ENCODE data around the gene PRSS57. TPM values are rescaled to one million over a fixed set of nuclear protein-coding genes. Genes with fewer than 3 reads are reported as not detected.
A peak's percentile ranks its signal among the peaks of the same experiment; 100 is the strongest.

PRSS57 gene
- total RNA-seq, 1 experiment from 2014 or later = not detected

DNA sequence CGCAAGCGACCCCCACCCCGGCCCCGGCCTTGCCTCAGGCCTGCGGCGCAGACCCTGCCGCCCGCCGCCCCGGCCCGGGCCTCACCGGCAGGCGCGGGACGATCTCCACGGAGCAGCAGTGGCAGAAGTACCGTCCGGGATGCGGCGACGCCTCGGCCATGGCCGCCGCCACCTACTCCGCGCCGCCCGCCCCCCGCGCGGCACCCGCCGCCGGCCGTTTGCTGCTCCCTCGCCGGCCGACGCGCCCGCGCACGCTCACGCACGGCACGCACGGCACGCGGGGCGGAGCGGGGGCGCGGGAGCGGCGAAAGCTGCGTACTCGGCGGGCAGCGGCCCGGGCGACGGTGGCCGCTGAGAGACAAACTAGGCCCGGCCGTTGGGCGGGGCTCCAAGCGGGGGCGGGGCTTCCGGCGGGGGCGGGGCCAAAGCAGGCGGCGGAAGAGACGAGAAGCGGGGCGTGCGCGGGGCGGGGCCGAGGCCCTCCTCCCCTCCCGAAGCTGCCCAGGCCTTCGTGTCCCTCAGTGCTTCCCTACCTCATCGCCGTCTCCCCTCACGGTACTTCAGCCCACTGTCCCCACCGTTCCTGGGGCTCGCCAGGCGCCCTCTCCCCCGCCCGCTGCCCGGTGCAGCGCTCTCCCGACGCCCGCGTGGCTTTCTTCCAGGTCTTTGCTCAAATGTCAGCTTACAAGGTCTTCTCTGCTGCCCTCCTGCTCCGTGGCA lies 32.1 kb downstream of the PRSS57 start, which contains the start of gene RNF126:
Gene RNF126, minus strand, starts transcription at position 253 of the 720 bp plus-strand sequence. Its CDS starts 93 bp downstream, at position 160.
- peaks cover 44% of the 10 kb centered on the region for H3K36me3 ChIP-seq
- peaks cover 3% of the 10 kb centered on the region; the same call in 1 of the 2 replicates for H3K9me3 ChIP-seq (replicated peaks)
- peak within 1 kb of the TSS; percentile 100 for H3K4me3 ChIP-seq
- H3K27me3 ChIP-seq (replicated peaks) = no peaks in the 10 kb centered on the region
- peak; percentile 83 to 91 for DNase-seq (ENCODE audit: low read depth in 1 of 2, low spot score in 2 of 2)
- peak within 1 kb of the TSS; percentile 81 for H3K27ac ChIP-seq
- peaks cover 31% of the 10 kb centered on the region for H3K4me1 ChIP-seq (replicated peaks)

DNA sequence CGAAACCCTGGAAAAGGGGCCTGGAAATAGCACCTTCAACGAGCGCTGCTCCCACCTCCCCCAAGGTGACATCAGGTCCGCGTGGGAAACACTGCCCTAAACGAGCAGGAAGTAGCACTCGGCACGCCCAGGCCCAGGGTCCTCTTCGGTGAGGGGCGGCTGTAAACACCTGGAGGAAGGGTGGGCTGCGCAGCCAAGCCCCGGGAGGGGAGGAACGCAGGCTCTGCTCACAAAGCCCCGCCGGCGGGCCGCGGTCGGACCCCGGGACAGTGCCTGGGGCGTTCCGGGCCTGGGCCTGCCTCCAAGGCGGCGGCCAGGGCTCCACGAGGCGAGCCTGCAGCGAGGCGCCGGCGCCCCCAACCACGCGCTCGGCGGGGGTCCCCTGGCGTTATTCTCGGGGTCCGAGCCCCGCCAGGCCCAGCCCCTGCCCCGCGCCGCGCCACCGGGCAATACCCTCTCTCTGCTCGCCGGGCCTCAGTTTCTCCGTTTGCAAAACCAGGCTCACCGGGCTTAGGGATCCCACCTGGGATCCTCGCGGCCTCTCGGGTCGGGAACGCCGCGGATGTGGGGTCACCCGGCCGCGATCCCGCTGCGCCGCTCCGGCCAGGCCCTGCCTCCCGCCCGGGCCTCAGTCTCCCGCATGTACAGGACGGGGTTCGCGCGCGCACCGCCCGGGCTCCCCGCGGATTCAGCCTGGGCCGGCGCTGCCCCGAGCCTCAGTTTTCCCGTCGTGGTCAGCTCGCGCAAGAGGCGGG lies 32.9 kb downstream of the PRSS57 start:
- DNase-seq (ENCODE audit: low read depth in 1 of 2, low spot score in 2 of 2) = peak in 1 of 2 experiments; percentile 47
- H3K36me3 ChIP-seq = peaks cover 49% of the 10 kb centered on the region
- peaks cover 3% of the 10 kb centered on the region; the same call in 1 of the 2 replicates for H3K9me3 ChIP-seq (replicated peaks)
- H3K4me1 ChIP-seq (replicated peaks) = peaks cover 31% of the 10 kb centered on the region
- H3K27me3 ChIP-seq (replicated peaks) = no peaks in the 10 kb centered on the region
- peak overlapping the region; percentile 100 for H3K4me3 ChIP-seq
- H3K27ac ChIP-seq = peak overlapping the region; percentile 81

DNA sequence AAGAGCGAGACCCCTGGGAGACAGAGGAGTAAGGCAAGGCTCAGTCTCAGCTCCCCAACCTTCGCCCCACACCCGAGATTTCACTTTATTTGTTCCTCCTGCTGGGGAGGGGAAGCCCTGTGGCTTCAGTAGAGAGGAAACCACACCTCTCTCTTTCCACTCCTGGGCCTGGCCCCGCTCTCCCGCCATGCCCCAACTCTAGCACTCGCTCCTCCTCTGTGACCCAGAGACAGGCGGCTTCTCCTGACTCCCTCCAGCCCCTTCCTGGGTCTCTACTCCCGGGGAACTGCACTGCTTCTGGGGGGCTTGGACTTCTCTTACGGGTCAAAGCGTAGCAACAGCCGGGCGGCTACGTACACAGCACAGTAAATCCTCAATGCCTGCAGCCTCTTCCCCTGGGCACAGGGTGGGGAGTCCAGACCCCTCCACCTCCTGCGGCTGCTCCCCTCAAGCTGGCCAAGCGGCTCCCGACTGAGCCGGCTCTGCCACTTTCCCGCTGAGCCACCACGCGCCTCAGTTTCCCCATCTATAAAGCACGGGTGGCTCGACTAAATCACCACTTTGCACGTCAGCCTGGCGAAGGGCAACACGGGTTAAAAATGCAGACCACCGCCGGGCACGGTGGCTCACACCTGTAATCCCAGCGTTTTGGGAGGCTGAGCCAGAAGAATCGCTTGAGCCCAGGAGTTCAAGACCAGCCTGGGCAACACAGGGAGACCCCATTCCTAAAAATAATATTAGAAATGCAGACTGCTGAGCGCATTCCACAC lies 33.6 kb downstream of the PRSS57 start:
- H3K9me3 ChIP-seq (replicated peaks) = peaks cover 3% of the 10 kb centered on the region; the same call in 1 of the 2 replicates
- peak overlapping the region; percentile 81 for H3K27ac ChIP-seq
- H3K27me3 ChIP-seq (replicated peaks) = no peaks in the 10 kb centered on the region
- peaks cover 56% of the 10 kb centered on the region for H3K36me3 ChIP-seq
- peaks cover 31% of the 10 kb centered on the region for H3K4me1 ChIP-seq (replicated peaks)
- no peak for DNase-seq (ENCODE audit: low read depth in 1 of 2, low spot score in 2 of 2)
- peak overlapping the region; percentile 100 for H3K4me3 ChIP-seq

DNA sequence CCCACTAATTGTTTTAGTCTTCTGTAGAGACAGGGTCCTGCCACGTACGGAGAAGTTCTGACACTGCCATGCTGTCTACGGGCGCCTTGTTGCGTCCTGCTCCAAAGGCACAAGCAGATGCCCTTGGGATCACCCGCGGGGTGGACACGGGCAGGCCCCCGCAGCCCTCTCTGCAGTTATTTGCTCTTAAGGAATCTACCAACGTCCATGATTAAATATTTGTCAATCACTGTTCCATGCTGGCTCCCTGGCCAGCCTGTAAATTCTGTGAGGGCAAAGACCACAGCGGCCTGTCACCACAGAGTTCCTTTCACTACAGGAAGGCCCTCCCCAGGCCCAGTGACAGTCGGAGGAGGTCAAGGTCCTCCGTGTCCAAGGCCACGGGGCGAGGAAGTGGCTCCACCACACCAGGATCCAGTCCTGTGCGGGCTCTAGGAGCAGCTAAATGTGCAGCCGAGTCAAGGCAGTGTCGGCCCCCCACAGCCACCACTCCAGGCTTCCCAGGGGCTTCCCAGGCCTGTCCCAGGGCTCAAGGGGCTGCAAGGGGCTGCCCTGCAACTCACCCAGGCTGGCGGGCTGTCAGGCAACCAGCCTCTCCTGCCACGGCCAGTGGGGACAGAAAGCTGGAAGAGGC lies 34.3 kb downstream of the PRSS57 start:
- peaks cover 3% of the 10 kb centered on the region; the same call in 1 of the 2 replicates for H3K9me3 ChIP-seq (replicated peaks)
- H3K27ac ChIP-seq = no peak overlapping the region
- DNase-seq (ENCODE audit: low read depth in 1 of 2, low spot score in 2 of 2) = no peak
- H3K27me3 ChIP-seq (replicated peaks) = no peaks in the 10 kb centered on the region
- H3K4me1 ChIP-seq (replicated peaks) = peaks cover 31% of the 10 kb centered on the region
- peak overlapping the region; percentile 100 for H3K4me3 ChIP-seq
- H3K36me3 ChIP-seq = peaks cover 59% of the 10 kb centered on the region

DNA sequence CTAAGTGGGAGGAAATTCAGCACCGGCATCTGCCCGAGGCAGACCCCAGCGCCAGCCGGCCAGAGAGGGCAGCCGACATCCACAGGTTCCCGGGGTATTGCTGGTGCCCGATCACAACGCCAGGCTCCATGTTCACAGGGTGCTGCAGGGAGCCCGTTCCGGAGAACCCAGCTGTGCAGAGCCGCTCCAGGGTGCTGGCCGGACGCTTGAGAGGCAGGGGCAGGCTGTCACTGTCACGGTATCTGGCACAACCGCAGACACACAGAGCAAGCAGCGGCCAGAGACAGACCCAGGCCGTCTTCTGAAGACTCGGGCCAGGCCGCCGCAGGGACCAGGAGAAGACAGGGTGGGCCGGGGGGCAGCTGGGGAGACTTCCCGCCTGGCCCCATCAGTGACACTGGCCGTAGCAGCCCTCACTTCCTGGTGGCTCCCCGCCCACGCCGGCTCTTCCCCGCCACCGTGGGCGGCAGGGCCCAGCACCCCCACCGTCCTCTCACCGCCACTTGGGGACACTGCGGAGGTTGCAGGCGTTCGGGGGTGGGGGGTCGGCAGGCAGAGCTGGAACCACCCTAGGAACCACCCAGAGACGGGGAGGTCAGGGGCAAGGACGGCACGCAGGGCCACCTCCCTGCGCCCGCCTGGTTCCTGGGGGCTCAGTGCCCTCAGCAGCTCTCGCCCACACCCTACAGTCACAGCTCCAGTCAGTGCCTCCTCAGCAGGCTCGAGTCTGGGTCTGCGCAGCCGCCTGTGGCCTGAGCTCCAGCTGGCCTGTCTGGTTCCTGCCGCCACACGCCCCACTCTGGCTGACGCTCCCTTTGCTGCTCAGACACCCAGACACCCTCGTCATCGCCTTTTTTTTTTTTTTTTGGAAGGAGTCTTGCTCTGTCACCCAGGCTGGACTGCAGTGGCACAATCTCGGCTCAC lies 36.1 kb downstream of the PRSS57 start:
- H3K27me3 ChIP-seq (replicated peaks) = no peaks in the 10 kb centered on the region
- peaks cover 71% of the 10 kb centered on the region for H3K36me3 ChIP-seq
- peaks cover 21% of the 10 kb centered on the region for H3K4me1 ChIP-seq (replicated peaks)
- no peak overlapping the region for H3K4me3 ChIP-seq
- DNase-seq (ENCODE audit: low read depth in 1 of 2, low spot score in 2 of 2) = no peak
- peaks cover 3% of the 10 kb centered on the region; the same call in 1 of the 2 replicates for H3K9me3 ChIP-seq (replicated peaks)
- no peak overlapping the region for H3K27ac ChIP-seq

DNA sequence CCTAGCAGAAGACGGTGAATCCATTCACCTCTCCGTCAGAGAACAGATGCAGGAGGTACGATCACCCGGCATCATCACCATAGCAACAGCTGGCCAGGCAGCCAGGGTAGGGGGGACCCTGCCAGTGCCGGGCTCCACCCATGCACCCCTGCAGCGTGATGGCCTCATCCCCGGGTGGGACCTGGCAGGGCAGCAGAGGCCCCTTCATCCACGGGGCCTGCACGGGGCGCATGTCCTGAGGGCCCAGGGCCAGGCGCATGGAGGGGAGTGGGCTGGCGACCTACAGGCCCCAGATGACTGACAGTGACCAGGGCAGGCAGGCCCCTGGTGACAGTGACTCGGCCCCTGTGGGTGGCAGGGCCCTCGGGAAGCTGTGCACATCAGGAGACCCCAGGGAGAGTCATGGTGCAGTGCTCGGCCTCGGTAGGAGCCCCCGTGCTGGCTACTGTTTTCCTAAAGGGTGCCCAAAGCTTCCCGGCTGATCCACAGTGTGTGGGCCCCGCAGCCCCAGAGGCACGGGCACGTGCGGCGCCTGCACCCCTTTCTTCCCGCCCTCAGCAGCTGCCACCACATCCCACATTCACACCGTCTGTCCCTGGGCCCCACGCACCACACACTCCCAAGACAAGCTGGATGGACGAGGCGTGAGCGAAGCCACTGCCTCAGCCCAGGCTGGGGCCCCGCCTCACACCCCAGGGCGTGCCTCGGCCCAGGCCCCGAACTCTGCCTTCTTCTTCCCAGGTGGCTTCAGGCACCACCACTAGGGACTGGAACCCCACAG lies 37.0 kb downstream of the PRSS57 start:
- H3K27me3 ChIP-seq (replicated peaks) = no peaks in the 10 kb centered on the region
- H3K36me3 ChIP-seq = peaks cover 81% of the 10 kb centered on the region
- H3K4me3 ChIP-seq = no peak overlapping the region
- no peak overlapping the region for H3K27ac ChIP-seq
- H3K4me1 ChIP-seq (replicated peaks) = peaks cover 13% of the 10 kb centered on the region
- H3K9me3 ChIP-seq (replicated peaks) = peaks cover 3% of the 10 kb centered on the region; the same call in 1 of the 2 replicates
- no peak for DNase-seq (ENCODE audit: low read depth in 1 of 2, low spot score in 2 of 2)

DNA sequence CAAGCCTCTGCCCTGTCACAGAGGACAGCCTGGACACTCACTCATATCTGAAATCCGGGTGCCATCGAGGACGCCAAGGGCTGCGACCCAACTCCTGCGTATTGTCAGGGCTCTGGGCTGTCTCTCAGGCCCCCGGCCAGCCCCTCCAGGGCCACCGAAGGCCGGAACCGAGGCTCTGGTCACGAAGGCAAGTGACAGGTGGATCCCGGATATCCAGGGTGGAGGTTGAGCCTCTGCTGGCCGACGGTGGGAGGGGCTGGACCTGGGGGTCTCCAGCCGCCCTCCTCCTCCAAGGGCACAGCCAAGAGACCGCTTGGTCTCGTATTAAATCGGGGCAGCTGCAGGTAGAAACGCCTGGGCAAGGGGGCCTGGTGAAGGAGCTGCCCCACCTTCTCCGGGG lies 37.6 kb downstream of the PRSS57 start:
- no peaks in the 10 kb centered on the region for H3K27me3 ChIP-seq (replicated peaks)
- no peaks in the 10 kb centered on the region for H3K9me3 ChIP-seq (replicated peaks)
- H3K4me3 ChIP-seq = no peak overlapping the region
- peaks cover 83% of the 10 kb centered on the region for H3K36me3 ChIP-seq
- no peak overlapping the region for H3K27ac ChIP-seq
- peaks cover 13% of the 10 kb centered on the region for H3K4me1 ChIP-seq (replicated peaks)
- no peak for DNase-seq (ENCODE audit: low read depth in 1 of 2, low spot score in 2 of 2)

DNA sequence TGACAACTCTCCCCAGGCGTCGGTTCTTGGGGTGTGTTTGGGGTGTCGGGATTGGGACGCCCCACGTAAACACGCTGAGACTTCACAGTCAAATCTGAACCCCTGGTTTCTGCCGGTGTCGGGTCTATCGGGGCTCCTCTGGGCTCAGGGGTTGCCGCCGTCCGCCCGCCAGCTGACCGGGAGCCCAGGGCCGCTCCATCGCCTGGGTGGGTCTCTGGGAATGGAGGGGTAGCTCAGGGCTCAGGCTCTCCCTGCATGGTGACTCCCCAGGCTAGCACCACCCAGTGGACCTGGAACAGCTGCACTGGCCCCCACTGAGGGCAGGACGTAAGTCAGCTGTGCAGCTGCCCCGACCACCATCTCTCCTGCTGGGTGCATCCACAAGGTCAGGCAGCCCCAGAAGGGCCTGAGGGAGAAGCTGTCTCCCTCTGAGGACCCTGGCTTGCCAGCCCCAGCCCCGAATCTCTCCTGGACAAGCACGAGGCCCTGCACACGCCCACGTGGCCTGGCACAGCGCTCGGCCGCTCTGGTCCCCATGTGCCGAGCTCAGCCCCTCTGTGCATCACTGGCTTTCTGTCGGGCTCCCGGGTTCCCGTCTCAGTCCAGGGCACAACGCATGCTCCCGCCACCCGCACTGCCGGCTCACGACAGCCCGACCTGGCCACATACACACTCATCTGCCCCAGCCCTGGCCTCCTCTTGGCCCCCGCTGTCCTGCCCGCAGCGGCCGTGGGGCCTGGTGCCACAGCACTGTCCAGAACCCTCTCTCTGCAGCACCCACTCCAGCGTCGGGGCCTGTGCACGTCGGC lies 38.3 kb downstream of the PRSS57 start:
- H3K4me1 ChIP-seq (replicated peaks) = peaks cover 13% of the 10 kb centered on the region
- H3K9me3 ChIP-seq (replicated peaks) = no peaks in the 10 kb centered on the region
- H3K27me3 ChIP-seq (replicated peaks) = no peaks in the 10 kb centered on the region
- no peak for DNase-seq (ENCODE audit: low read depth in 1 of 2, low spot score in 2 of 2)
- H3K36me3 ChIP-seq = peaks cover 83% of the 10 kb centered on the region
- H3K4me3 ChIP-seq = no peak overlapping the region
- no peak overlapping the region for H3K27ac ChIP-seq

DNA sequence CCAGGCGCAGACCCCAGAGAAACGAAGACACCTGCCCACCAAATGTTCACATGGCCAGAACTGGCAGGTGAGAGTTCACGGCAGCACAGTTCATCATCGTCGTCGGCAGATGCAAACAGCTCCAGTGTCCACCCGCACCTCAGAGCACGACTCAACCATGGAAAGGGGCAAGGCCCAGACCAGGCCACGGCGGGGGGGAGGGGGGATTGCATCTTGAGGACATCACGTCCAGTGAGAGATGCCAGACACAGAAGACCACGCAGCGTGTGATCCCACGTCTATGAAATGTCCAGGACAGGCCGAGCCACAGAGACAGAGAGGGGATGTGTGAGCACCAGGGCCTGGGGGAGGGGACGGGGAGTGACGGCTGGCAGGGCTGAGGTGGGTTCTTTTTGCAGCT lies 39.6 kb downstream of the PRSS57 start:
- H3K27me3 ChIP-seq (replicated peaks) = no peaks in the 10 kb centered on the region
- DNase-seq (ENCODE audit: low read depth in 1 of 2, low spot score in 2 of 2) = no peak
- no peak overlapping the region for H3K4me3 ChIP-seq
- no peaks in the 10 kb centered on the region for H3K9me3 ChIP-seq (replicated peaks)
- H3K4me1 ChIP-seq (replicated peaks) = peaks cover under 1% of the 10 kb centered on the region
- peaks cover 84% of the 10 kb centered on the region for H3K36me3 ChIP-seq
- H3K27ac ChIP-seq = no peak overlapping the region

DNA sequence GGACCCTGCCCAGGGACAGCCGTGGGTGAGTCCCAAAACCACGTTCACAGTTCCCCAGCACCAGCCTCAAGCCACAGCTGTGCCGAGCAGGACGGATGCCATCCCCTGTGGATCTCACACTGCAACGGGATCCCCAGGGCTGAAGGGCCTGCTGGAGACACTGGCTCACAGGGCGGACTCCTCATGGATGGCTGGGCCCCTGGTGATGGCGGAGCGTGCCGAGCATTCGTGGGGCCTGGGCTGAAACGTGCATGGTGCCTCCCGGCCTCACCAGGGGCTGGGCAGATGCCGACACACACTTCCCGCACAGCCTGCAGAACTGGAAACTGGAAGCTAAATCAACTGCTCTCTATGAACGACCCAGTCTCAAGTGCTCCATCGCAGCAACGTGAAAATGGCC lies 41.8 kb downstream of the PRSS57 start:
- Histone ChIP-seq H3K36me3 (peaks cover 80% of the 10 kb centered on the region), H3K4me3 (no peak overlapping the region), H3K27ac (no peak overlapping the region), H3K27me3 (replicated peaks) (no peaks in the 10 kb centered on the region), H3K9me3 (replicated peaks) (no peaks in the 10 kb centered on the region), H3K4me1 (replicated peaks) (no peaks in the 10 kb centered on the region)
- no peak for DNase-seq (ENCODE audit: low read depth in 1 of 2, low spot score in 2 of 2)
